ENCODE measurements around the gene RELL2. TPM values are rescaled to one million over a fixed set of nuclear protein-coding genes. Genes with fewer than 3 reads are reported as not detected.
A peak's percentile ranks its signal among the peaks of the same experiment; 100 is the strongest.

The RELL2 gene
- total RNA-seq, 1 experiment from 2014 or later = 9.8 TPM

DNA sequence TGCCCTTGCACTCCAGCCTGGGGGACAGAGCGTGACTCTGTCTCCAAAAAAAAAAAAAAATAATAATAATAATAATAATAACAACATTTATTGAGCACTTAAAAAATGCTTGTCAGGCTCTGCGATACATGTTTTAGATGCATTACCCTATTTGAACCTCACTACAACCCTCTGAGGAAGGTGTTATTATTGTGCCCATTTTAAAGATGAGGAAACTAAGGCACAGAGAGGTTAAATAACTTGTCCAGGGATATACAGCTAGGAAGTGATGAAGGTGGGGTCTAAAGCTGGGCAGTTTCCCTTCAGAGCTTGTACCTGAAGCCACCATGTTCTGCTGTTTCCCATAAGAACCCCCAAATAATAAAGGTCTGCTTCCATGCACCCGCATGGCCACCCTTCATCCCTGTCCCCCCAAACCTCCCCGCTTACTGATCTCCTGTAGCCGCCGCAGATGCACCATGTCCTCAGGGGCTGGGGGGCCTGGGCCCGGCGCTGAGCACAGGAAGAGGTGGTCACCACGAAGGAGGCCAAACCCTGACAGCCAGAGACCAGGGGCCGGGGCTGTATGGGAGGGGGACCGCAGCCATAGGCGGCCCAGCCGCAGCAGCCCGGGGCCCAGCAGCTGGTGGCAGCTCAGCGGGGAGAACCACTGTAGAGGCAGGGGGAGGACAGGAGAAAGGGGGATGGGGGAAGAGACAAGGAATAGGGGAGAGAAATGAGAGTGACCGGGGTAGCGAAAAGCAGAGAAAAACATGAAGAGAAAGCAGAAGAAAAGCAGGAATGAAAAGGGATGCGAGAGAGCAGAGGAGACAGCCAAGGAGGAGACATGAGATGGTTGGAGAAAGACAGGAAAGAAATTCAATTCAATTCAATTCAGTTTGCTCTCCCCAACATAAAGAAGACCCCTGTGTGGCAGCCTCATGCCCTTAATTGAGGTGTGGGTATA is 29.5 kb downstream of the RELL2 start:
- TF ChIP-seq, protein P1, sequence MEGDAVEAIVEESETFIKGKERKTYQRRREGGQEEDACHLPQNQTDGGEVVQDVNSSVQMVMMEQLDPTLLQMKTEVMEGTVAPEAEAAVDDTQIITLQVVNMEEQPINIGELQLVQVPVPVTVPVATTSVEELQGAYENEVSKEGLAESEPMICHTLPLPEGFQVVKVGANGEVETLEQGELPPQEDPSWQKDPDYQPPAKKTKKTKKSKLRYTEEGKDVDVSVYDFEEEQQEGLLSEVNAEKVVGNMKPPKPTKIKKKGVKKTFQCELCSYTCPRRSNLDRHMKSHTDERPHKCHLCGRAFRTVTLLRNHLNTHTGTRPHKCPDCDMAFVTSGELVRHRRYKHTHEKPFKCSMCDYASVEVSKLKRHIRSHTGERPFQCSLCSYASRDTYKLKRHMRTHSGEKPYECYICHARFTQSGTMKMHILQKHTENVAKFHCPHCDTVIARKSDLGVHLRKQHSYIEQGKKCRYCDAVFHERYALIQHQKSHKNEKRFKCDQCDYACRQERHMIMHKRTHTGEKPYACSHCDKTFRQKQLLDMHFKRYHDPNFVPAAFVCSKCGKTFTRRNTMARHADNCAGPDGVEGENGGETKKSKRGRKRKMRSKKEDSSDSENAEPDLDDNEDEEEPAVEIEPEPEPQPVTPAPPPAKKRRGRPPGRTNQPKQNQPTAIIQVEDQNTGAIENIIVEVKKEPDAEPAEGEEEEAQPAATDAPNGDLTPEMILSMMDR (conservative IDR thresholded peaks at IDR 0.05) = no peak
- Histone ChIP-seq H3K4me1 (ENCODE audit: insufficient read depth, low read length) (no peaks in the 10 kb centered on the region), H3K23me2 (ENCODE audit: insufficient read length, low read depth, low read length, poor library complexity, severe bottlenecking) (no peaks in the 10 kb centered on the region), H2BK5ac (ENCODE audit: insufficient read length, low read length) (no peak overlapping the region), H3K27ac (ENCODE audit: insufficient read length, low read depth, low read length) (no peak overlapping the region), H3K9ac (ENCODE audit: extremely low read depth, insufficient read length, low read length) (no peak overlapping the region), H3K27me3 (ENCODE audit: insufficient read depth, low read length) (no peaks in the 10 kb centered on the region), H3K79me1 (ENCODE audit: insufficient read depth, low read depth, low read length, poor library complexity, severe bottlenecking) (no peaks in the 10 kb centered on the region), H3K14ac (ENCODE audit: insufficient read depth, low read length) (no peak overlapping the region), H3K79me2 (ENCODE audit: insufficient read depth, low read length) (no peaks in the 10 kb centered on the region), H4K5ac (ENCODE audit: insufficient read length, low read depth, low read length) (no peak overlapping the region), H2BK20ac (ENCODE audit: low read depth, low read length, poor library complexity, severe bottlenecking) (no peak overlapping the region), H4K20me1 (ENCODE audit: control insufficient read depth, insufficient read depth, insufficient read length) (no peaks in the 10 kb centered on the region), H4K8ac (replicated peaks; ENCODE audit: insufficient read length, low read depth, low read length) (no peak overlapping the region), H3T11ph (ENCODE audit: low read length) (no peak overlapping the region), H3K18ac (ENCODE audit: insufficient read length, low read depth, low read length) (no peak overlapping the region), H2AK5ac (ENCODE audit: insufficient read length, low read length) (no peak overlapping the region), H3K56ac (ENCODE audit: insufficient read length, low read depth, low read length) (no peak overlapping the region), H4K91ac (ENCODE audit: insufficient read length, low read depth, low read length) (no peak overlapping the region), H2BK120ac (ENCODE audit: low read depth, low read length, poor library complexity, severe bottlenecking) (no peak overlapping the region), H3K23ac (ENCODE audit: insufficient read length, low read depth, low read length) (no peak overlapping the region), H3K4me2 (ENCODE audit: insufficient read depth, insufficient read length, low read length) (no peak overlapping the region), H3K9me3 (ENCODE audit: control insufficient read depth, low read depth, low read length) (no peaks in the 10 kb centered on the region), H3K4ac (ENCODE audit: low read depth, low read length) (no peak overlapping the region), H2AFZ (ENCODE audit: low read length) (no peak overlapping the region), H2BK12ac (ENCODE audit: insufficient read length, low read depth, low read length) (no peak overlapping the region), H2BK15ac (ENCODE audit: low read depth, low read length) (no peak overlapping the region)
- peaks cover 15 to 24% of the 10 kb centered on the region in 2 experiments for H3K4me1 Mint-ChIP-seq
- WGBS (ENCODE audit: extremely low coverage, insufficient read length, low lambda C conversion rate) = no CpG with 5 or more reads among the region's 18 CpGs
- H3K9me3 Mint-ChIP-seq = no peaks in the 10 kb centered on the region
- no peaks in the 10 kb centered on the region for H3K27me3 Mint-ChIP-seq (ENCODE audit: low read depth)
- H3K4me3 Mint-ChIP-seq = no peak overlapping the region; a peak in 1 of 5 replicates
- no peak for DNase-seq
- H3K27ac Mint-ChIP-seq = peak overlapping the region in 1 of 3 experiments; percentile 42; a peak in 3 of 7 replicates
- peaks cover 40 to 59% (median 41%) of the 10 kb centered on the region in 3 experiments for H3K36me3 Mint-ChIP-seq (ENCODE audit: insufficient read depth in 1 of 3, low read depth in 3 of 3)
